CD14-positive monocyte (primary cell): ENCODE measurements around the gene PRLR. TPM values are rescaled to one million over a fixed set of nuclear protein-coding genes. Genes with fewer than 3 reads are reported as not detected.

Experiments
- DNase-seq, 3 donors: peaks; one replicate each; pipeline ENCODE4 v3.0.0-alpha.2; 2011 to 2022
- H2AFZ ChIP-seq: 2 replicates; pipeline ENCODE4 v1.6.0; 2012; ENCODE audit warnings: mild to moderate bottlenecking, low read depth, low read length, inconsistent platforms; ENCODE audit not compliant: insufficient read depth, poor library complexity, severe bottlenecking
- H3K27ac ChIP-seq, 2 donors: 1 replicate in 1 of 2; 2 replicates in 1 of 2; pipeline ENCODE4 v1.5.1; 2012 to 2013; ENCODE audit warnings: low read length in 2 of 2, control low read depth in 1 of 2, inconsistent platforms in 1 of 2, low read depth in 1 of 2, mild to moderate bottlenecking in 1 of 2
- H3K27me3 ChIP-seq, 2 donors: one replicate each; pipeline versions ENCODE4 v1.6.0 to v1.6.1; 2011 to 2013; ENCODE audit warnings: low read length in 2 of 2; ENCODE audit not compliant: control insufficient read depth in 2 of 2, insufficient read depth in 2 of 2
- H3K36me3 ChIP-seq, 2 donors: replicated peaks in 1 of 2; 1 replicate in 1 of 2; 2 replicates in 1 of 2; pipeline versions ENCODE4 v1.5.1 to v1.6.1; 2012 to 2013; ENCODE audit warnings: low read length in 2 of 2, control low read depth in 1 of 2, inconsistent platforms in 1 of 2, mild to moderate bottlenecking in 1 of 2; ENCODE audit not compliant: insufficient read depth in 2 of 2, control insufficient read depth in 1 of 2
- H3K4me1 ChIP-seq, 2 donors: 1 replicate in 1 of 2; 2 replicates in 1 of 2; pipeline versions ENCODE4 v1.5.1 to v1.6.1; 2012 to 2013; ENCODE audit warnings: low read length in 2 of 2, control low read depth in 1 of 2, inconsistent platforms in 1 of 2, mild to moderate bottlenecking in 1 of 2, moderate library complexity in 1 of 2; ENCODE audit not compliant: insufficient read depth in 2 of 2, control insufficient read depth in 1 of 2
- H3K4me2 ChIP-seq: replicated peaks from 2 replicates; pipeline ENCODE3; 2012; ENCODE audit warnings: low read length, moderate library complexity, mild to moderate bottlenecking; ENCODE audit not compliant: poor library complexity, severe bottlenecking; ENCODE audit errors: extremely low read depth
- H3K4me3 ChIP-seq, 3 experiments: fragments of 200-600 bp in 1 of 3; sonication (generic) in 1 of 3; replicated peaks in 1 of 3; 1 replicate in 2 of 3; 2 replicates in 1 of 3; pipeline ENCODE4 v1.5.1; 2011 to 2013; ENCODE audit warnings: low read length in 3 of 3, mild to moderate bottlenecking in 3 of 3, control low read depth in 2 of 3, low read depth in 2 of 3, inconsistent platforms in 1 of 3, moderate library complexity in 1 of 3
- H3K79me2 ChIP-seq: 2 replicates; pipeline ENCODE4 v1.6.0; 2012; ENCODE audit warnings: mild to moderate bottlenecking, control low read depth, inconsistent platforms, low read length, moderate library complexity; ENCODE audit not compliant: insufficient read depth
- H3K9ac ChIP-seq: 2 replicates; pipeline ENCODE4 v1.6.0; 2017; ENCODE audit warnings: low read length, mild to moderate bottlenecking; ENCODE audit not compliant: insufficient read depth, poor library complexity, severe bottlenecking
- H3K9me3 ChIP-seq, 2 donors: replicated peaks in 1 of 2; 1 replicate in 1 of 2; 2 replicates in 1 of 2; pipeline versions ENCODE4 v1.5.1 to v1.6.1; 2012 to 2013; ENCODE audit warnings: low read length in 2 of 2, control low read depth in 1 of 2; ENCODE audit not compliant: control insufficient read depth in 1 of 2, insufficient read depth in 1 of 2
- H4K20me1 ChIP-seq: 2 replicates; pipeline ENCODE4 v1.6.0; 2012; ENCODE audit warnings: mild to moderate bottlenecking, low read length, control low read depth, moderate library complexity; ENCODE audit not compliant: insufficient read depth
- H3K27ac Mint-ChIP-seq, 7 donors: one replicate each; pipeline ENCODE4 v1.8.0; 2020; ENCODE audit warnings: mild to moderate bottlenecking in 7 of 7, mixed read lengths in 7 of 7, moderate library complexity in 6 of 7, inconsistent platforms in 2 of 7
- H3K27me3 Mint-ChIP-seq, 3 donors: one replicate each; pipeline ENCODE4 v1.8.0; 2021 to 2022; ENCODE audit warnings: low read depth in 3 of 3, mild to moderate bottlenecking in 3 of 3, mixed read lengths in 3 of 3, moderate library complexity in 3 of 3, inconsistent platforms in 1 of 3
- H3K36me3 Mint-ChIP-seq, 2 donors: one replicate each; pipeline ENCODE4 v1.8.0; 2020; ENCODE audit warnings: mixed read lengths in 2 of 2, inconsistent platforms in 1 of 2, mild to moderate bottlenecking in 1 of 2
- H3K4me1 Mint-ChIP-seq: one replicate; pipeline ENCODE4 v1.8.0; 2020; ENCODE audit warnings: mild to moderate bottlenecking, mixed read lengths
- H3K4me3 Mint-ChIP-seq, 2 donors: one replicate each; pipeline ENCODE4 v1.8.0; 2020; ENCODE audit warnings: mild to moderate bottlenecking in 2 of 2, mixed read lengths in 2 of 2, moderate library complexity in 1 of 2
- H3K9me3 Mint-ChIP-seq, 7 donors: one replicate each; pipeline ENCODE4 v1.8.0; 2020 to 2022; ENCODE audit warnings: mixed read lengths in 7 of 7, mild to moderate bottlenecking in 6 of 7, moderate library complexity in 6 of 7, inconsistent platforms in 2 of 7
- WGBS: methylation state at CpG from one replicate; pipeline ENCODE4 v1.1.5; 2013; ENCODE audit warnings: missing lambda C conversion rate; ENCODE audit not compliant: insufficient coverage; 5-methylcytosine and 5-hydroxymethylcytosine counted together
- intact Hi-C, 2 donors: fragments of 100-400 bp; cut with micrococcal nuclease; formaldehyde crosslinking; loops; one replicate each; pipeline versions ENCODE4 v1.15.0 to v1.15.1; 2023
- polyA plus RNA-seq, 3 donors: library from polyadenylated mRNA; depleted of rRNA in 1 of 3; unstranded in 2 of 3; stranded (reverse) in 1 of 3; fragments of 300-500 nt in 2 of 3; fragments of >200 nt in 1 of 3; fragmentation: Illumina TruSeq in 2 of 3; gene quantifications; 1 replicate in 2 of 3; 2 replicates in 1 of 3; pipeline ENCODE4 v1.2.3, GENCODE V29; 2012 to 2021
- TF ChIP-seq, protein P1 (sequence below): fragments of 200-600 bp; IDR thresholded peaks from one replicate; pipeline ENCODE4 v1.8.0; 2022; ENCODE audit warnings: antibody characterized with exemption, mild to moderate bottlenecking

The PRLR gene
- polyA plus RNA-seq, 3 donors: 0.12 to 1.7 (median 0.88) TPM

- no peak overlapping the region for H3K9ac ChIP-seq
- Mint-ChIP-seq H3K36me3 (no peaks in the 10 kb centered on the region), H3K27ac (no peak overlapping the region), H3K4me1 (peaks cover 3% of the 10 kb centered on the region), H3K4me3 (no peak overlapping the region), H3K9me3 (peaks cover 0 to 2% (median 0%) of the 10 kb centered on the region in 7 donors), H3K27me3 (peaks cover 3 to 20% (median 7%) of the 10 kb centered on the region in 3 donors)
- no peaks in the 10 kb centered on the region for H3K36me3 ChIP-seq
- intact Hi-C loops: no loop called here
- DNase-seq: no peak
- no peak overlapping the region for H2AFZ ChIP-seq
- H3K4me2 ChIP-seq: no peak overlapping the region
- H3K27ac ChIP-seq: no peak overlapping the region
- no peaks in the 10 kb centered on the region for H3K4me1 ChIP-seq
- H3K4me3 ChIP-seq: no peak overlapping the region
- H3K79me2 ChIP-seq: no peaks in the 10 kb centered on the region
- TF ChIP-seq, protein P1, sequence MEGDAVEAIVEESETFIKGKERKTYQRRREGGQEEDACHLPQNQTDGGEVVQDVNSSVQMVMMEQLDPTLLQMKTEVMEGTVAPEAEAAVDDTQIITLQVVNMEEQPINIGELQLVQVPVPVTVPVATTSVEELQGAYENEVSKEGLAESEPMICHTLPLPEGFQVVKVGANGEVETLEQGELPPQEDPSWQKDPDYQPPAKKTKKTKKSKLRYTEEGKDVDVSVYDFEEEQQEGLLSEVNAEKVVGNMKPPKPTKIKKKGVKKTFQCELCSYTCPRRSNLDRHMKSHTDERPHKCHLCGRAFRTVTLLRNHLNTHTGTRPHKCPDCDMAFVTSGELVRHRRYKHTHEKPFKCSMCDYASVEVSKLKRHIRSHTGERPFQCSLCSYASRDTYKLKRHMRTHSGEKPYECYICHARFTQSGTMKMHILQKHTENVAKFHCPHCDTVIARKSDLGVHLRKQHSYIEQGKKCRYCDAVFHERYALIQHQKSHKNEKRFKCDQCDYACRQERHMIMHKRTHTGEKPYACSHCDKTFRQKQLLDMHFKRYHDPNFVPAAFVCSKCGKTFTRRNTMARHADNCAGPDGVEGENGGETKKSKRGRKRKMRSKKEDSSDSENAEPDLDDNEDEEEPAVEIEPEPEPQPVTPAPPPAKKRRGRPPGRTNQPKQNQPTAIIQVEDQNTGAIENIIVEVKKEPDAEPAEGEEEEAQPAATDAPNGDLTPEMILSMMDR: no peak
- H4K20me1 ChIP-seq: no peaks in the 10 kb centered on the region
- H3K27me3 ChIP-seq: peaks cover 0 to 3% of the 10 kb centered on the region in 2 donors
- H3K9me3 ChIP-seq: no peaks in the 10 kb centered on the region
- WGBS: no CpG with 5 or more reads among the region's 5 CpGs
Measured at GRCh38 chr5:35026280-35026840, 203.9 kb downstream of the PRLR start.

DNA sequence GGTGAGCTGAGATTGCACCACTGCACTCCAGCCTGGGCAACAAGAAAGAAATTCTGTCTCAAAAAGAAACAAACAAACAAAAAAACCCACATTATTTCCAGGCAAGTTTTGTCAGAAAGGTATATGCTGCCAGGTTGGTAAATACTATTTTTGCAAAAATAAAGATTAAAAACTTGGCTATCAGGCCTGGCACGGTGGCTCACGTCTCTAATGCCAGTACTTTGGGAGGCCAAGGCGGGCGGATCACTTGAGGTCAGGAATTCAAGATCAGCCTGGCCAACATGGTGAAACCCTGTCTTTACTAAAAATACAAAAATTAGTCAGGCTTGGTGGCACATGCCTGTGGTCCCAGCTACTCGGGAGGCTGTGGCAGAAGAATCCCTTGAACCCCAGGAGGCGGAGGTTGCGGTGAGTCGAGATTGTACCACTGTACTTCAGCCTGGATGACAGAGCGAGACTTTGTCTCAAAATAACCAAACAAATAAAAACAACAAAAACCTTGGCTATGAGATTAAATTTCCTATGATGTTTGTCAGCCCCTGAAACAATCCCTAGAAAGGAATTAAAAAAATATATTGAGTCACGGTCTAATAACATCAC, 205.3 kb downstream of the PRLR start:
- no peak overlapping the region for H2AFZ ChIP-seq
- WGBS: 96% methylated on average over 7 of the region's 10 CpGs
- H3K9ac ChIP-seq: no peak overlapping the region
- peaks cover 0 to 2% of the 10 kb centered on the region in 2 donors for H3K27me3 ChIP-seq
- Mint-ChIP-seq H3K27ac (no peak overlapping the region), H3K27me3 (peaks cover 3 to 18% (median 6%) of the 10 kb centered on the region in 3 donors), H3K4me1 (no peaks in the 10 kb centered on the region), H3K4me3 (no peak overlapping the region), H3K36me3 (no peaks in the 10 kb centered on the region), H3K9me3 (peaks cover 0 to 2% (median 0%) of the 10 kb centered on the region in 7 donors)
- intact Hi-C loops: no loop called here
- no peak overlapping the region for H3K27ac ChIP-seq
- H3K4me3 ChIP-seq: no peak overlapping the region
- no peaks in the 10 kb centered on the region for H4K20me1 ChIP-seq
- no peaks in the 10 kb centered on the region for H3K4me1 ChIP-seq
- no peak for DNase-seq
- no peaks in the 10 kb centered on the region for H3K9me3 ChIP-seq
- H3K4me2 ChIP-seq: no peak overlapping the region
- TF ChIP-seq, protein P1: no peak
- no peaks in the 10 kb centered on the region for H3K79me2 ChIP-seq
- H3K36me3 ChIP-seq: no peaks in the 10 kb centered on the region
